Measurements from ENCODE around the gene TRIM43B.
"Not testable (repeated sequence)": the region's sequence is repeated elsewhere in the genome, so short reads cannot be mapped to it uniquely, and the experiment has no call there.

TRIM43B gene

GRCh38 chr2:95484654-95485053, at the start of gene TRIM43B:
Gene TRIM43B, minus strand, starts transcription at chr2:95484754. Its CDS starts 2,040 bp downstream, at chr2:95482714.
- H3K4me3 ChIP-seq (ENCODE audit: low read depth, low read length); DNase-seq (ENCODE audit: low read depth): not testable (repeated sequence)

DNA sequence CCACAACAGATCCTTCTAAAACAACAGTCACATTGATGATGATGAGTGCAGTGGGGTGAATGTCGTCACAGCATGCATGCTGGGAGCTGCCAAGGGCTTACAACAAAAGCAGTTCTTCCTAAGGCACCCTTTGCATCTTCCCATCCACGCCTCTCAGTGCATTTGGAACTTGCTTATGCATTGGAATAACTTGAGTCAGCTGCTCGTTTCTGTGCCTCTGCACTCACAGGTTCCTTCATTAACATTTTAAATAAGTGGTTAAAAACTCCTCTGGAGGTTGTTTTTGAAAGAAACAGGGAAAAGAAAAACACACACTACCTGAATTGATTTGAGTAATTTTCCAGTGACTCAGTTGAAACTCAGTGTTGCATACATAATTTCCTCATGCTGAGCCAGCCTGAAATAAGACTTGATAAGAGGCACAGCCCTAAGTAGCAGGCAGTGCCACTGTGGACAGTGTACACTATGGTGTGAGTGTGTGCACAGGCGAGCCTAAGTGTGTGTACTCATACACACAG, 46.8 kb upstream of the TRIM43B start:
- DNase-seq (ENCODE audit: low read depth): peak; percentile 6
- H3K4me3 ChIP-seq (ENCODE audit: low read depth, low read length): no peak overlapping the region
- no peak for TF ChIP-seq CTCF (conservative IDR thresholded peaks at IDR 0.05; ENCODE audit: low read depth, low read length)

DNA sequence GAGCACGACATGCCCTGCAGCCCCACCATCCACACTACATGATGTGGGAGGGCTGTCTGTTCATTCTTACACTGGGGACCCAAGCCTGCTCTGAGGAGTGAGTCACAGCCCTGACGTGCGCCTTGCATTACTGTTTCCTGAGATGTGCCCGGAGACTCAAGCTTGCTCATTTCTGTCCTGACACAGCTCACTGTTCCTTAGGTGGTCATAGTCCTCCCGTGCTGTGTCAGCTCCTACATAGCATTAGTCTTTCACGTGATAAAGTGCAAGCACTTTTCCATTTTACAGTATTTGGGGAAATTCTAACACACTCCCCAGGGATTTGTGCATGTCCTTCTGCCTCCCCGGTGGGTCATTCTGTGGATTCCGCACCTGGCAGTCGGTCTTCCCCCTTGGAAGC, 46.2 kb upstream of the TRIM43B start:
- TF ChIP-seq CTCF (conservative IDR thresholded peaks at IDR 0.05; ENCODE audit: low read depth, low read length): no peak
- H3K4me3 ChIP-seq (ENCODE audit: low read depth, low read length): no peak overlapping the region
- peak; percentile 55 for DNase-seq (ENCODE audit: low read depth)

- peak overlapping the region; percentile 66 for H3K4me3 ChIP-seq (ENCODE audit: low read depth, low read length)
- peak; percentile 70 for DNase-seq (ENCODE audit: low read depth)
- TF ChIP-seq CTCF (conservative IDR thresholded peaks at IDR 0.05; ENCODE audit: low read depth, low read length): peak; percentile 49
Measured at GRCh38 chr2:95526360-95527341, 42.1 kb upstream of the TRIM43B start.

DNA sequence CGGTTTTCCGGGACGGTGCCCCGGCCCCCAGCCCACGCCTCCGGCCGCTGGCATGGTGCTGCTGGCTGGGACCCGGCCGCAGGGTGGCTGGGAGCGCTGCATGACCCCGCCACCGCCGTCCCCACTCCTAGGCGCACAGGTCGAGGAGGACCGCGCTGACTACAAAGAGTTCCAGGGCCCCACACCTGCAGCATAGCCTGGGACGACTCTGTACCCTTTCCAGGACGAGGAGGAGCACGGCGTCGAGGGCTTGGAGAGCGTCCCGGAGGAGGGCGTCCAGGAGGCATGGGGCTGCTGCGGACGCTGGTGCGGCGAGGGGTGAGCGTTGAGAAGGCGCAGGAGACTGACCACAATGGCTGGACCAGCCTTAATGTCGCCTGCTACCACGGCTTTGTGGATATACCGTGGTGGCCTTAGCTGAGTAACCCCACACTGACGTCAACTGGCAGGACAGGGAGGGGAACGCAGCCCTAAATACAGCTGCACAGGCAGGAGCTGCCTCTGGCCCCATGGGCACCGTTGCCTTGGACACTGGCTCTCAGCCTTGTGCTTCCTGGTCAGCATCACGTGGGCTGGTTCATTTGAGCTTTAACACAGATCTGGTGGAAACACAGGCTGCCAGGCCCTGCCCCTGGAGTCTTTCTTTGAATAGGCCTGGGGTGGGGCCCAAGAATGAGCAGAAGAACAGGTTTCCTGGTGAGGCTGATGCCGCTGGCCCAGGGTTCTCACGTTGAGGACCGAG, 40.9 kb upstream of the TRIM43B start:
- no peak for TF ChIP-seq CTCF (conservative IDR thresholded peaks at IDR 0.05; ENCODE audit: low read depth, low read length)
- DNase-seq (ENCODE audit: low read depth): peak; percentile 6
- H3K4me3 ChIP-seq (ENCODE audit: low read depth, low read length): no peak overlapping the region

DNA sequence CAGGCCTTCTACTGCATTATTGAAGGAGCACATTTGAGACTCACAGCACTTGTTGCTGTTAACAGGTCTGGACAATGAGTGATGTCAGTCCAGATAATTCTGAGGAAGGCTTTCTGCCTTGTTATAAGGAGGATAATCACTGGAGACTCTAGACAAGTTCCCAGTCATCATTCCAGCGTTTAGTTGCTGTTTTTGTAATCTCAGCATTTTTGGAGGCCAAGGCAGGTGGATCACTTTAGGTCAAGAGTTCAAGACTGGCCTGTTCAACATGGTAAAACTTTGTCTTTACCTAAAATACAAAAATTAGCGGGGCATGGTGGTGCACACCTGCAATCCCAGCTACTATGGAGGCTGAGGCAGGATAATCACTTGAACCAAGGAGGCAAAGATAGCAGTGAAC, 39.6 kb upstream of the TRIM43B start:
- TF ChIP-seq CTCF (conservative IDR thresholded peaks at IDR 0.05; ENCODE audit: low read depth, low read length): no peak
- H3K4me3 ChIP-seq (ENCODE audit: low read depth, low read length): no peak overlapping the region
- DNase-seq (ENCODE audit: low read depth): no peak

GRCh38 chr2:95514718-95515117, 30.2 kb upstream of the TRIM43B start:
- no peak for DNase-seq (ENCODE audit: low read depth)
- no peak for TF ChIP-seq CTCF (conservative IDR thresholded peaks at IDR 0.05; ENCODE audit: low read depth, low read length)
- no peak overlapping the region for H3K4me3 ChIP-seq (ENCODE audit: low read depth, low read length)

GRCh38 chr2:95514226-95514625, 29.7 kb upstream of the TRIM43B start:
- not testable (repeated sequence) for DNase-seq (ENCODE audit: low read depth); H3K4me3 ChIP-seq (ENCODE audit: low read depth, low read length)
